ENCODE measurements around the gene CYB561. TPM values are rescaled to one million over a fixed set of nuclear protein-coding genes. Genes with fewer than 3 reads are reported as not detected.
"Not testable (repeated sequence)": the region's sequence is repeated elsewhere in the genome, so short reads cannot be mapped to it uniquely, and the experiment has no call there.

The CYB561 gene
- total RNA-seq, 1 donor from 2014 or later: 16.0 TPM

GRCh38 chr17:63458478-63458877 is 12.4 kb upstream of the CYB561 start:
- H3K4me3 ChIP-seq (ENCODE audit: low read depth, low read length): no peak overlapping the region
- TF ChIP-seq, protein P1, sequence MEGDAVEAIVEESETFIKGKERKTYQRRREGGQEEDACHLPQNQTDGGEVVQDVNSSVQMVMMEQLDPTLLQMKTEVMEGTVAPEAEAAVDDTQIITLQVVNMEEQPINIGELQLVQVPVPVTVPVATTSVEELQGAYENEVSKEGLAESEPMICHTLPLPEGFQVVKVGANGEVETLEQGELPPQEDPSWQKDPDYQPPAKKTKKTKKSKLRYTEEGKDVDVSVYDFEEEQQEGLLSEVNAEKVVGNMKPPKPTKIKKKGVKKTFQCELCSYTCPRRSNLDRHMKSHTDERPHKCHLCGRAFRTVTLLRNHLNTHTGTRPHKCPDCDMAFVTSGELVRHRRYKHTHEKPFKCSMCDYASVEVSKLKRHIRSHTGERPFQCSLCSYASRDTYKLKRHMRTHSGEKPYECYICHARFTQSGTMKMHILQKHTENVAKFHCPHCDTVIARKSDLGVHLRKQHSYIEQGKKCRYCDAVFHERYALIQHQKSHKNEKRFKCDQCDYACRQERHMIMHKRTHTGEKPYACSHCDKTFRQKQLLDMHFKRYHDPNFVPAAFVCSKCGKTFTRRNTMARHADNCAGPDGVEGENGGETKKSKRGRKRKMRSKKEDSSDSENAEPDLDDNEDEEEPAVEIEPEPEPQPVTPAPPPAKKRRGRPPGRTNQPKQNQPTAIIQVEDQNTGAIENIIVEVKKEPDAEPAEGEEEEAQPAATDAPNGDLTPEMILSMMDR (conservative IDR thresholded peaks at IDR 0.05; ENCODE audit: low read depth, low read length): no peak
- no peak for DNase-seq (ENCODE audit: low read depth)

DNA sequence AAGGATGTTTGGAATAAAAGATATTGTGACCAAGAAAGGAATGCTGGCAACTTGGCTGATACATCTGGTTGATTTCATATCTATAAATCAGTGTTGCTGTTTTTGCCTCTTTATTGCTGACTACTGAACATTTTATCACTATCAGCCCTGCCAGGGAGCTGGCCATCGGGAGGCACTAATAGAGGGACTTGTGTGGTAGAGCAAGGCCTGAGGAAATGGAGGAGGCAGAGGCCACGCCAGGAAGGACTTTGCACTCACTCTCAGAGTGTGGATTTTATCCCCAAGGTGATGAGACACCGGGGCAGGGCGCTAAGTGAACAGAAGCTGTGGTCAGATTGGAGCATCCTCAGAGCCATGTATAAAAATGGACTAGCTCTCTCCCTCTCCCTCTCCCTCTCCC is 9.3 kb upstream of the CYB561 start:
- DNase-seq (ENCODE audit: low read depth): no peak
- TF ChIP-seq, protein P1 (conservative IDR thresholded peaks at IDR 0.05; ENCODE audit: low read depth, low read length): no peak
- H3K4me3 ChIP-seq (ENCODE audit: low read depth, low read length): no peak overlapping the region

DNA sequence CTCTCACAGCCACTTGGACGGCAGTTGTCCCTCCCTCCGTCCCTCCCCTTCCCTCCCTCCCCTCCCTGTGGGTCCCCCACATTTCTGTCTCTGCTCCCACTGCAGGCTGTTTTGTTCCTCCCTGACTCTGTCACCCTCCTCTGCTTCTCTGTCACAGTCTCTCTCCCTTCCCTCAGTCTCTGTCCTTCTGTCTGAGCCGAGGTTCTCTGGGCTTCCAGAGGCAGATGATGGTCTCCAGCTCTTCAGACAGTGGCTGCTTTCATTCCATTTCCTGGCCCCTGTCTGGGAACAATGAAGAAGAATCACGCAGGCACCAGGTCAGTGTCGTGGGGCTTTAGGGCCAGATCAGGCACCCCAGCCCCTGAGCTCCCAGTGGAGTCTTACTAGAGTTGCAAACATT is 8.8 kb upstream of the CYB561 start:
- no peak for DNase-seq (ENCODE audit: low read depth)
- TF ChIP-seq, protein P1 (conservative IDR thresholded peaks at IDR 0.05; ENCODE audit: low read depth, low read length): no peak
- H3K4me3 ChIP-seq (ENCODE audit: low read depth, low read length): no peak overlapping the region

DNA sequence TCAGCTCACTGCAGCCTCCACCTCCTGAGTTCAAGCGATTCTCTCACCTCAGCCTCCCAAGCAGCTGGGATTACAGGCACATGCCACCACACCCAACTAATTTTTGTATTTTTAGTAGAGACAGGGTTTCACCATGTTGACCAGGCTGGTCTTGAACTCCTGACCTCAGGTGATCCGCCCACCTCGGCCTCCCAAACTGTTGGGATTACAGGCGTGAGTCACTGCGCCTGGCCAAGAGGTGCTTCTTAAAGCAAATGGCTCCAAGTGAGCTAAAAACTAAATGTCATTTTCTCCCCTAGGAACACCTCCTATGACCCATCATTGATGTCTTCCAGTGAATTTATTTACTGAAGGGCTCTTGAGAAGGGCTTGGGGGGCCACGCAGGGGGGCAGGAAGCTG is 8.3 kb upstream of the CYB561 start:
- DNase-seq (ENCODE audit: low read depth); H3K4me3 ChIP-seq (ENCODE audit: low read depth, low read length): not testable (repeated sequence)

- no peak overlapping the region for H3K4me3 ChIP-seq (ENCODE audit: low read depth, low read length)
- DNase-seq (ENCODE audit: low read depth): no peak
- TF ChIP-seq, protein P1 (conservative IDR thresholded peaks at IDR 0.05; ENCODE audit: low read depth, low read length): no peak
Measured at GRCh38 chr17:63452962-63453551, 7.0 kb upstream of the CYB561 start.

DNA sequence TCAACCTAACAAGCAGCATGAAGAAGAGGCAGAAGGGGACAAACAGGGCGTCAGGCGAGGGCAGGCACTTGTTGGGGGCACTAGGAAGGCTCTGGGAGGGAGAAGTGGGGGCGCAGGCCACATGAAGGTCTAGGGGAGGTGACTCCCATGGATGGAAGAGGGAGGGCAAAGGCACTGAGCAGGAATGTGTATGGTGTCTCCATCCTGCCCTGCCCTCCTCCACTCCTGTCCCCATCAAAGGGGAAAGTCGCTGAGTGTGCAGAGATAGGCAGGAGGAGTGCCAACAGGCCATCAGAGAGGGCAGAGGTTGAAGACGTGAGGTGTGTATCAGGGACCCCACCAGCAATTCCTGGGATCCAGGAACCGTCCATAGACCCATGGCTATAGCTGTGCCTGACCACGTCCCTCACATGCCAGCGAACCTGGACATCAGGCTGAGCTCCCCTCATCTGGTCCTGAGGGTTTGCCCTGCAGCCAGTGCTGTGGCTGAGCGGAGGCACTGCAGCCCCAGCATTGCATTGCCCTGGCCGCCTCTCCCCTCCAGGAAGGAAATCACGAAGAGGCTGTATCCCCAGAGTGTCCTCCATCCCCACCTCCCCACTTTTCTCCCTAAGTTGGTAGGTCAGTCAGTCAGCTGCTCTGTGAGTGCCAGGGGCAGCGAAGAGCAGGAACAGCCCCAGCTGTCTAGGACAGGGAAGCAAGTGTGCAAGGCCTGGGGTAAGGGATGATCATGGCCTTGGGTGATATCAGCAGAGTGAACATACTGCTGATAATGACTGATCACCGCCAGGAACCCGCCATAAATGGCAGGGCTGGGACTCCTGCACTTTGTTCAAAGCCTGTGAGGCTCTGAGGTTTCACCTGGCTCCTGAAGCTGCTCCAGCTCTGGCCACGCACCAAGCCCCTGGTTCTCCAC is 6.2 kb upstream of the CYB561 start:
- no peak for DNase-seq (ENCODE audit: low read depth)
- no peak overlapping the region for H3K4me3 ChIP-seq (ENCODE audit: low read depth, low read length)
- TF ChIP-seq, protein P1 (conservative IDR thresholded peaks at IDR 0.05; ENCODE audit: low read depth, low read length): no peak

- DNase-seq (ENCODE audit: low read depth): no peak
- TF ChIP-seq, protein P1 (conservative IDR thresholded peaks at IDR 0.05; ENCODE audit: low read depth, low read length): no peak
- no peak overlapping the region for H3K4me3 ChIP-seq (ENCODE audit: low read depth, low read length)
Measured at GRCh38 chr17:63451150-63451549, 5.0 kb upstream of the CYB561 start.
